GM04503 (cell line): ENCODE results near the gene KRT13.
"Not testable (repeated sequence)": the region's sequence is repeated elsewhere in the genome, so short reads cannot be mapped to it uniquely, and the experiment has no call there.

Source experiments
- DNase-seq: peaks from one replicate; pipeline ENCODE4 v3.0.0-alpha.2; 2012; ENCODE audit warnings: low read depth

The KRT13 gene

DNA sequence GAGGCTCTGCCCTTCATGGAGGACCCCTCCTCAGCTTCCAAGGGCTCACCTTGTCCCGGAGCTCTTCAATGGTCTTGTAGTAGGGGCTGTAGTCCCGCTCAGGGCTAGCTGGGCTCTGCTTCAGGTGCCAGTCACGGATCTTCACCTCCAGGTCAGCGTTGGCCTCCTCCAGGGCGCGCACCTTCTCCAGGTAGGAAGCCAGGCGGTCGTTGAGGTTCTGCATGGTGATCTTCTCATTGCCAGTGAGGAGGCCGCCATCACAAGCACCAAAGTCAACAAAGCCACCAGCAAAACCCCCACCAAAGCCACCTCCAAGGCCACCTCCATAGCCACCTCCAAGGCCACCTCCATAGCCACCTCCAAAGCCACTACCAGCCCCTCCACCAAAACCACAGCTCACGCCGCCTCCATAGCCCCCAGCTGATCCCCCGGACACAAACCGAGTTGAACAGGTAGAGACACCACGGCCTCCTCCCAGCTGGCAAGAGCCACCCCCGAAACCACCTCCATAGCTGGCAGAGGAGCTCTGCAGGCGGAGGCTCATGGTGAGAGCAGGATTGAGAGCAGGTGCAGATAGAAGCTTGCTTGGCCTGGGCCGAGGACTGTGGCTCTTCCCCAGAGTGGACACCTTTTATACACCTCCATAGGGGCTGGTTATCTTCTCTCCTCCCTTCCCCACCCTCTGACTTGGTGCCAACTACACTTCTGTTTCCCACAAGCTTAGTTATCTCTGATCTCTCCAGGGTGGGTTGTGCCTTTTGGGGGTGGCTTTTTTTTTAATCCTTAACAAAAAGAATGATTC, at the start of gene KRT13:
Gene KRT13 (minus strand): TSS at position 606 of the 802 bp plus-strand sequence. CDS start 62 bp downstream, at position 544.
- no peak for DNase-seq

DNA sequence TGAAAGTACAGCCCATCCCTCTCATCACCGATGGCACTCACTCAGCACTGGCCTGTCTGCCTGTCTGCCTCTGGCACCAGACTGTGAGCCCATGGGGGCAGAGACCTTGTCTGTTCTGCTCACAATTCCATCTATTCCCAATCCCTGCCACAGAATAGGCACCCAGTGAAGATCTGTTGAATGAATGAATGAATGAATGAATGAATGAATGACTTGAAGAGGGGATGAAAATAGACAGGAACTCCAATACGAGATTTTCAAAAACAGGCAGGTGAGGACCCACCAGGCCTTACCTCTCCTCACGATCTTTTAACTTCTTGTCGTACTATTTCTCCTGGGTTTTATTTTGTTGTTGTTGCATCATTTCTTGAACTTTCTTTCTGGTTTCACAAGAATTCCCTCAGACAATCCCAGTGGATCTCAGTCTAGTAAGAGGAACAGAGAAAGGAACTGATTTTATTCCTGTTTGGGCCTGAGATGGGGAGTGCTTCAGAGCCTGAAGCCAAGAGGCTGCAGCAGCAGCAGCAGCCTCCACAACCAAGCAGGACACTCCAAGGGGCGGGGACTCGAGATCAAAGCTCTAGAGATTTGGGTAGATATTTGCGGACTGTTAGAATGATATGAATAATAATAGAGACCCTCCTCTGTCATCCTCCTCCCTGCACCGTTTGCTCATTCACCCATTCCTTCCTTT, 48.7 kb upstream of the KRT13 start:
- no peak for DNase-seq

DNA sequence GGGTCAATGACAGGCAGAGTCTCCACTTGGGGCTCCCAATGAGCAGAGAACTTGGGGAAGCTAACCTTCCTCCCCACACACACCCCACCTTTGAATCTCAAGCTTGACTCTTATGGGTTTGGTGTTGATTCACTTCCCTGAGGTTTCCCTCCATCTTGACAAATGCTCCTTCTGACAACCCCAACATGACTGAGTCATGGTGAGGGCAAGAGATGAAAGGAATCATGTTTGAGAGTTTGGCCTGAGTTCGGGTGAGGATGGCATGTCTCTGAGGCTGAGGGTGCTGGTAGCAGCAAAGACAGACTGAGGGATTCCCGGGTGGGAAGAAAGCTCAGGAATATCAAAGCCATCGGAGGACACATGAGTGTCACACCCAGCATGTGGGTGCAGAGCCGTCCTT, 47.8 kb upstream of the KRT13 start:
- DNase-seq: no peak

GRCh38 chr17:41552455-41552854, 47.0 kb upstream of the KRT13 start:
- no peak for DNase-seq

DNA sequence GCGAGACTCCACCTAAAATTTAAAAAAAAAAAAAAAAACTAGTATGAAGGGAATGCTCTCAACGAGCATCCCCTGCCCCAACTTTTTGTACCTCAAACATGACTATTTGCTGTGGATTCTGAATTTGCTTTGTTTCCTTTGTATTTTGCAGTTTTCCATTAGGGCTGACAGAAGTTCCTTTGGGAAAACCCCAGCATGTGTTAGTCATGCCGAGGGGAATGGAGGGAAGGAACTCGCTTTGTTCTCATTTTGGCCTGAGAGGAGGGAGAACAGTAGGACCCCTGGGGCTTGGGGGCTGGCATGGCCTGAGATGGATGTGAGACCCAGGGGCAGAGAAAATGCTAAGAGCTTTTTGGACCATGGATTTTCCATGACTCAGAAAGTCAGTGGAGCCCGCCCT, 46.0 kb upstream of the KRT13 start:
- DNase-seq: no peak

- no peak for DNase-seq
Measured at GRCh38 chr17:41549596-41550039, 44.2 kb upstream of the KRT13 start.

GRCh38 chr17:41548844-41549595, 43.6 kb upstream of the KRT13 start:
- peak; percentile 35 for DNase-seq

DNA sequence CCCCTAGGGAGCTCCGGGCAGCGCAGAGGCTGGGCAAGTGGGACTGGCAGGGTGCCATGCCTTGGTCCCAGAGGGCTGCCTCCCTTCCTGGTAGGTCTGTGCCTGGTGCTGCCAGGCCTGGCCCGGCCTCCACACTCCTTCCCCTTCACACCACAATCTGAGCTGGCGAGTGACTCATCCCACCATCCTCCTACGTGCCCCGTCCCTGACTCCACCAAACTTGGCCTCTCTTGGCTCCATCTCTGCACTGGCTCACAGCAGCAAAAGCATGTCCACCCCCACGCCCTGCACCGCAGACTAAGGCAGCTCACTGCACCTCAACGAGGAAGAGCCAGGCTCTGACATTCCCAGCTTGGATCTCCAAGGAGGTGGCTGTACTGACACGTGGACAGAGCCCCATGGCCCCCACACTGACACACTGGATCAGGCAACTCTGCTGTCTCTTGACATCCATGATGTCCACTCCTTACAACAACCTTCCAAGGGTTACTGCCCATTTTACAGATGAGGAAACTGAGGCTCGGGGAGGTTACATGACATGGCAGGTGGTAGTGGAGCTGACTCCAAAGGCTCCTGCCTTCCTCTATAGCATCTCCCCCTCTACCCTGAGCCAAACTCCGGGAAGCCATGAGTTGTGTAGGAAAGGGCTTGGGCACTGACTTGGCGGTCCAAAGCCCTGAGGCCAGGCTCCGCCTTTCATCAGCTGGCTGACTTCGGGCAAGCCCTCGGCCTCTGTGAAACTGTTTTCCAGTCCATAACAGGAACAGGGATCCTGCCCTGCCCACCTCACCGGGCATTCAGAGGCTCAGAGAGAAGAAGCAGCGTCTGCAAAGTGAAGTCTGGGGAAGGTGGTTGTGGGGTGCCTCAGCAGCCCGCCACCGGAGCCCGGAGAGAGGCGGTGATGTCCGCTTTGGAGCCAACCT, 42.8 kb upstream of the KRT13 start:
- peak; percentile 93 for DNase-seq

DNA sequence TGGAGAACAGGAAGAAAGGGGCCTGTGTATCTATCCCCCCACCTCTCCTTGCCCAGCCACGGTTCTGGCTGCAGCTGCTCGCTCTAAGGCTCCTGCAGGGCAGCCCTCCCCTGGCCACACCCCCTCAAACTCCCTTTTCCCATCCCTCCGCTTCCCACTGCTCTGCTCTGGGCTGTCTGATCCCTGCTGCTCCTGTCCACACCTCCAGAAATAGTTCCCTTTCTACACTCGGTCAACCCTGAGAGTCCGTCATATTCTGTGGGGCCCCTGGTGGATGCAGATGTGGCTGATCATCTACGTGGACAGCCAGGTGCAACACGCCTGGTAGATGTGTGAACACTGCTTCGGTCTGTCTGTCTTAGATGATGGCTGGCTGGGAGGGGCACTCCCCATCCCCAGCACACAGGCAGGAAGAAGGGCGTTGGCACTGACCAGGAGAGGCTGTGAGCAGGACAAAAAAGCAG, 42.0 kb upstream of the KRT13 start:
- DNase-seq: no peak

- no peak for DNase-seq
Measured at GRCh38 chr17:41546819-41547218, 41.4 kb upstream of the KRT13 start.

- no peak for DNase-seq
Measured at GRCh38 chr17:41545829-41546410, 40.5 kb upstream of the KRT13 start.

DNA sequence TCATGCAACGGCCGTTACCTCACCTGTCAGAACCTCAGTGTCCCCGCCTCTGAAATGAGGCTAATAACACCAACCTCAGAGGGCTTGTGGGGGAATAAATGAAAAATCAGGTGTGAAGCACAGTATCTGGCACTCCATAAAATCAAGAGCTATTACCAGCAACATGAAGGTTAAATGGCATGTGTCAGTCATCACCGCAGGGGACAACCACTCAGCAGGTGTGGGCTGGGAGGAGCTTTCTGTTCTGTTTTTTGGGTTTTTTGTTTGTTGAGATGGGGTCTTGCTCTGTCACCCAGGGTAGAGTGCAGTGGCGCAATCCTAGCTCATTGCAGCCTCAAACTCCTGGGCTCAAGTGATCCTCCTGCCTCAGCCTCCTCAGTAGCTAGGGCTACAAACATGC, 39.5 kb upstream of the KRT13 start:
- no peak for DNase-seq

DNA sequence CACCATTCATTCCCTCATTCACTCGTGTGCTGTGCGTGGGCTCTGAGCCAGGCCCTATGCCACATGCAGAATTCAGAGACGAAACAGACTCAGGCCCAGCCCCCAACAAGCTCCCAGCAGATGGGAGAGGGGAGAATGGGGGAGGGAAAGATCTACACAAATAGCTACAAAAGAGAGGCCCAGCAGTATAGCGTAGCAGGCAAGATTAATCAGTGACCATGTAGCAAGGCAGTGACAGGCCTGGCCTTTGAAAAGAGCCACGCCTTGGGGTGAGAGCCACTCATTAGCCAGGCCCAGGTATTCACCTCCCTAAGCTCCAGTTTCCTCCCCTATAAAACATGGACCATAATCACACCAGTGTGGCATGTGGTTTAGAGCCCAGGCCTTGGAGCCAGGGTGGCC, 39.1 kb upstream of the KRT13 start:
- DNase-seq: no peak

GRCh38 chr17:41542786-41543185, 37.4 kb upstream of the KRT13 start:
- DNase-seq: not testable (repeated sequence)

DNA sequence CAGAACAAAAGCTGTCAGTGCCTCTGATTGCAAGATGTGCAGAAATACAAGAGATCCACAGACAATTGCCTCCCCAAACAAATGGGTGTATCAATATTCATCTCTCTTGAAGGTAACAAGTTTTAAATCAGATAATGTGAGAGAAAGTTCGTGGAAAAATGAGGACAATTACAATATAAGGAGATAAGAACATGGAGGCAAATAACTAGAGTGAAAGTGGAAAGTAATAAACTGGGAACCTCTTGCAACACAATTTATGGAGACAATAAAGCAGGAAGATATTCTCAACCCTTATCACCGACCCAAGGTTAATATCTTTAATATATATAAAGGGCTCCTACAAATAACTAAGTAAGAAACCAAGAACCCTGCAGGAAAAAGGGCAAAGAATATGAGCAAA, 36.9 kb upstream of the KRT13 start:
- no peak for DNase-seq

DNA sequence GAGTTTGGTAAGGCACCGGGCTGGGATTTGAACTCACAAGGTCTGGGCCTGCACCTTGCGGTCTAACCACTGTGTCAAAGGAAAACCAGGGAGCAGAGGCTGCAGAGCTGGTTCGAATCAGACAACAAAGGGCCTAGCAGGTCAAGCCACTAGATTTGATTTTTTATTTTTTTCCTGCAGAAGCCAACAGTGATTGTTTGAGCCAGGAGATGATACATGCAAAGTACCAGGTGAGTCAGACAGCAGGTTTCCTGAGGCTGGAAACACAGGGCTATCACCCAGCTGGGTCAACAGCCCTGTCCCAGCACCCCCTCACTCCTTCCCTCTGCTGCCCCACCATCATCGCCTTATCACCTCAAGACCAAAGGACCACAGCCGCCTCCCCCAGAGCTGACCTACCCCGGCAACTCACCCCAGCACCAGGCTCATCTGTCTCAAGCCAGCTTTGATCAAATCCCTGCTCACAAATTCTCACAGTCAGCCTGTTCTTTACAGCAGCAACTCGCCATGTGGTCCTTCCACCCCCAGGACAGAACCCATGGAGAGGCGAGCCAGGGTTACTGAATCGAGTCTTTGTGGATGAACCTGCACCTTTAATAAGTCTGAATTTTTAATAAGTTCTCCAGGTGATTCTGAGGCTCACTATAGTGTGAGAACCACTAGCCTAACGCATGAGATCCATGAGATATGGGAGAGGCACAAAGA, 35.7 kb upstream of the KRT13 start:
- no peak for DNase-seq

- no peak for DNase-seq
Measured at GRCh38 chr17:41539979-41540701, 34.7 kb upstream of the KRT13 start.

GRCh38 chr17:41539071-41539492, 33.7 kb upstream of the KRT13 start:
- no peak for DNase-seq

- peak; percentile 19 for DNase-seq
Measured at GRCh38 chr17:41538565-41538991, 33.2 kb upstream of the KRT13 start.

DNA sequence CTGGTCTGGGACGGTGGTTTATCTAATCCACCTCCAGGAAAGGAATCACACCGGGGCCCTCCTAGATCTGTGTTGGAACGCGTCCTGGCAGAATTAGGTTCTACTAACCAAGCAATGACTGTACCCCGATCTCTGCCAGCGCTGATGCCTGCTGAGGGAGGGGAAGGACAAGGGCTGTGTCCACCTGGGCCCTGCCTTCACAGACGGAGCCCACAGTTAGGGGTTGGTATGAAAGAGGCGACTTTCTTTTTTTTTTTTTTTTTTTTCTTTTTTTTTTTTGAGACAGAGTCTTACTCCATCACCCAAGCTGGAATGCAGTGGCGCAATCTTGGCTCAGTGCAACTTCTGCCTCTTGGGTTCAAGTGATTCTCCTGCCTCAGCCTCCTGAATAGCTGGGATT, 32.6 kb upstream of the KRT13 start:
- no peak for DNase-seq
